PC-9 (cell line): Measurements from ENCODE around the gene HES5. TPM values are rescaled to one million over a fixed set of nuclear protein-coding genes. Genes with fewer than 3 reads are reported as not detected.

Experiments
- BruUV-seq: library from RNA; stranded (reverse); fragments of 400-500 nt; replicated peaks from 2 replicates; lab custom pipeline; 2021; lab: Mats Ljungman, UMichigan
- CTCF ChIA-PET: fragments of 300-600 bp; sonication (Branson Sonifier 250); formaldehyde crosslinking; loops from one replicate; lab custom pipeline; 2022; ENCODE audit warnings: antibody characterized with exemption; lab: Charles Lee
- POLR2A ChIA-PET: fragments of 300-600 bp; sonication (Branson Sonifier 250); formaldehyde crosslinking; loops from one replicate; lab custom pipeline; 2022; ENCODE audit warnings: antibody characterized with exemption; ENCODE audit not compliant: unreplicated experiment; lab: Charles Lee
- DNase-seq, 2 experiments: peaks; one replicate each; pipeline versions ENCODE4 v3.0.0 to v3.0.0-alpha.2; 2015 to 2022; ENCODE audit warnings: mixed read lengths in 1 of 2
- H2AFZ ChIP-seq: fragments of 200-600 bp; sonication (generic); 2 replicates; pipeline ENCODE4 v1.8.1; 2017; ENCODE audit warnings: antibody characterized with exemption
- H3F3A ChIP-seq: fragments of 200-600 bp; sonication (generic); 2 replicates; pipeline ENCODE4 v1.8.1; 2017; ENCODE audit warnings: antibody characterized with exemption, mild to moderate bottlenecking, low read depth; ENCODE audit not compliant: insufficient read depth
- H3K27ac ChIP-seq: fragments of 200-600 bp; sonication (generic); 2 replicates; pipeline ENCODE4 v1.6.1; 2016; ENCODE audit warnings: mixed run types
- H3K27me3 ChIP-seq: fragments of 200-600 bp; sonication (generic); 2 replicates; pipeline ENCODE4 v1.6.1; 2016; ENCODE audit warnings: low read depth, mixed run types; ENCODE audit not compliant: insufficient read depth
- H3K36me3 ChIP-seq: fragments of 200-600 bp; sonication (generic); 2 replicates; pipeline ENCODE4 v1.6.1; 2016; ENCODE audit warnings: low read depth, mixed run types
- H3K4me1 ChIP-seq: fragments of 200-600 bp; sonication (generic); replicated peaks from 2 replicates; pipeline ENCODE4 v1.6.1; 2016; ENCODE audit warnings: mixed run types; ENCODE audit not compliant: insufficient read depth
- H3K4me2 ChIP-seq: fragments of 200-600 bp; sonication (generic); 2 replicates; pipeline ENCODE4 v1.6.1; 2017; ENCODE audit warnings: mixed run types
- H3K4me3 ChIP-seq: fragments of 200-600 bp; sonication (generic); 2 replicates; pipeline ENCODE4 v1.6.1; 2016; ENCODE audit warnings: mixed run types
- H3K79me2 ChIP-seq: fragments of 200-600 bp; sonication (generic); 2 replicates; pipeline ENCODE4 v1.6.1; 2017; ENCODE audit warnings: low read depth, mixed run types
- H3K9me2 ChIP-seq: fragments of 200-600 bp; sonication (generic); 2 replicates; pipeline ENCODE4 v1.8.1; 2017; ENCODE audit warnings: mild to moderate bottlenecking; ENCODE audit not compliant: insufficient read depth
- H3K9me3 ChIP-seq: fragments of 200-600 bp; sonication (generic); 2 replicates; pipeline ENCODE4 v1.8.1; 2016; ENCODE audit warnings: low read depth; ENCODE audit not compliant: insufficient read depth
- H4K20me1 ChIP-seq: fragments of 200-600 bp; sonication (generic); 2 replicates; pipeline ENCODE4 v1.8.1; 2017; ENCODE audit not compliant: insufficient read depth
- EZH2 ChIP-seq: fragments of 200-600 bp; sonication (generic); IDR thresholded peaks from 2 replicates; pipeline ENCODE4 v1.8.0; 2017; ENCODE audit warnings: antibody characterized with exemption, low read depth
- intact Hi-C: fragments of 100-400 bp; cut with micrococcal nuclease; formaldehyde crosslinking; loops from one replicate; pipeline ENCODE4 v1.10.0; 2022; ENCODE audit not compliant: unreplicated experiment
- total RNA-seq: library from RNA; stranded (reverse); gene quantifications from 2 replicates; pipeline ENCODE4 v1.2.3, GENCODE V29; 2021
- TF ChIP-seq, protein P1 (sequence below): fragments of 200-600 bp; sonication (generic); conservative IDR thresholded peaks from 2 replicates; pipeline ENCODE4 v1.6.1; 2017; ENCODE audit warnings: mixed run types, antibody characterized with exemption, mild to moderate bottlenecking, moderate library complexity

Gene HES5
- total RNA-seq, 1 experiment from 2014 or later: not detected

DNA sequence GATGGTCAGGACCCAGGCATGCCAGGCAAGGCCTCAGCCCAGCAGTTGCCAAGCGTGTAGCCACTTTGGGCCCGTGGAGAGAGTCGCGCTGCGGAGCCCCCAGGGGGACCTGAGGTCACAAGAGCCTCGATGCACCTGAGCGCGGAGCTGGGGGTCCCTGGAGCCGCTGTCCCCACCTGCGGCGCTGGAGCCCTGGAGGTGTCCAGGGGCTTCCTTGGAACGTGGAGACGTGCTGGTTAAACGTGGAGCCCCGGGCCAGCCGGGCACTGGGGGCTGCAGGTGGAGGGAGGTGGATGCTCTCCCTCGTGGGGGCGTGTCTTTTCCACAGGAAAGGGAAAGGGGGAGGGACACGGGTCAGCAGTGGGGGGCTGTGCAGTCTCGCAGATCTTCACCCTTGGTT, 50.9 kb downstream of the HES5 start:
- no peaks in the 10 kb centered on the region for H3K36me3 ChIP-seq
- CTCF ChIA-PET: no interaction called here
- no peak for TF ChIP-seq EZH2
- TF ChIP-seq, protein P1, sequence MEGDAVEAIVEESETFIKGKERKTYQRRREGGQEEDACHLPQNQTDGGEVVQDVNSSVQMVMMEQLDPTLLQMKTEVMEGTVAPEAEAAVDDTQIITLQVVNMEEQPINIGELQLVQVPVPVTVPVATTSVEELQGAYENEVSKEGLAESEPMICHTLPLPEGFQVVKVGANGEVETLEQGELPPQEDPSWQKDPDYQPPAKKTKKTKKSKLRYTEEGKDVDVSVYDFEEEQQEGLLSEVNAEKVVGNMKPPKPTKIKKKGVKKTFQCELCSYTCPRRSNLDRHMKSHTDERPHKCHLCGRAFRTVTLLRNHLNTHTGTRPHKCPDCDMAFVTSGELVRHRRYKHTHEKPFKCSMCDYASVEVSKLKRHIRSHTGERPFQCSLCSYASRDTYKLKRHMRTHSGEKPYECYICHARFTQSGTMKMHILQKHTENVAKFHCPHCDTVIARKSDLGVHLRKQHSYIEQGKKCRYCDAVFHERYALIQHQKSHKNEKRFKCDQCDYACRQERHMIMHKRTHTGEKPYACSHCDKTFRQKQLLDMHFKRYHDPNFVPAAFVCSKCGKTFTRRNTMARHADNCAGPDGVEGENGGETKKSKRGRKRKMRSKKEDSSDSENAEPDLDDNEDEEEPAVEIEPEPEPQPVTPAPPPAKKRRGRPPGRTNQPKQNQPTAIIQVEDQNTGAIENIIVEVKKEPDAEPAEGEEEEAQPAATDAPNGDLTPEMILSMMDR: no peak
- no peaks in the 10 kb centered on the region for H3K4me1 ChIP-seq
- H3K4me2 ChIP-seq: no peak overlapping the region
- H3K27ac ChIP-seq: no peak overlapping the region
- H3K79me2 ChIP-seq: no peaks in the 10 kb centered on the region
- no peaks in the 10 kb centered on the region for H3K9me2 ChIP-seq
- no peaks in the 10 kb centered on the region for H3K9me3 ChIP-seq
- no peaks in the 10 kb centered on the region for H4K20me1 ChIP-seq
- POLR2A ChIA-PET: no interaction called here
- H3F3A ChIP-seq: no peaks in the 10 kb centered on the region
- H2AFZ ChIP-seq: no peak overlapping the region
- intact Hi-C loops: no loop called here
- DNase-seq: no peak
- peaks cover 37% of the 10 kb centered on the region; the same call in 1 of the 2 replicates for H3K27me3 ChIP-seq
- BruUV-seq: no TSS peak
- no peak overlapping the region for H3K4me3 ChIP-seq

Other genes with a start within 250 kb of the HES5 start
- 47.8 and 51.0 TPM in 2 replicates for gene MORN1, start 138.7 kb downstream of the HES5 start, total RNA-seq
- gene RER1, start 138.4 kb downstream of the HES5 start, total RNA-seq: 109 and 131 TPM in 2 replicates
- 24.3 and 26.3 TPM in 2 replicates for gene PEX10, start 117.7 kb downstream of the HES5 start, total RNA-seq
- gene PLCH2, start 54.0 kb downstream of the HES5 start, total RNA-seq: 0.98 and 1.5 TPM in 2 replicates
- gene PANK4, start 3.7 kb downstream of the HES5 start, total RNA-seq: 20.5 and 33.4 TPM in 2 replicates
- 9.9 and 13.8 TPM in 2 replicates for gene TNFRSF14, start 26.1 kb upstream of the HES5 start, total RNA-seq
- 26.1 and 35.3 TPM in 2 replicates for gene PRXL2B, start 56.5 kb upstream of the HES5 start, total RNA-seq
- gene MMEL1, start 102.8 kb upstream of the HES5 start, total RNA-seq: 2.7 and 4.9 TPM in 2 replicates